ENCODE data around the gene PLA2G4D.

The PLA2G4D gene

GRCh38 chr15:42077689-42078088 is 16.7 kb downstream of the PLA2G4D start:
- H3K27ac ChIP-seq (ENCODE audit: low read length, poor library complexity, severe bottlenecking), result no peak overlapping the region
- no peak for DNase-seq

GRCh38 chr15:42073418-42073817 is 20.9 kb downstream of the PLA2G4D start:
- Histone ChIP-seq H3K4me3 (ENCODE audit: insufficient read depth in 1 of 2, low read depth in 1 of 2, low read length in 2 of 2) (no peak overlapping the region), H3K23ac (ENCODE audit: low read length in 2 of 2) (no peak overlapping the region), H4K8ac (ENCODE audit: low read length) (no peak overlapping the region), H3K18ac (ENCODE audit: low read depth in 1 of 2, low read length in 2 of 2) (no peak overlapping the region), H2BK15ac (ENCODE audit: low read depth, poor library complexity, severe bottlenecking) (no peak overlapping the region), H3K36me3 (ENCODE audit: control insufficient read depth in 1 of 2, insufficient read depth in 2 of 2, low read depth in 1 of 2, low read length in 2 of 2) (no peaks in the 10 kb centered on the region), H2BK120ac (ENCODE audit: low read depth, low read length) (no peak overlapping the region), H2BK12ac (ENCODE audit: low read length in 2 of 2) (no peak overlapping the region), H2AK5ac (ENCODE audit: low read length, severe bottlenecking) (no peak overlapping the region), H3K4ac (ENCODE audit: low read depth in 1 of 2, low read length in 2 of 2) (no peak overlapping the region), H4K91ac (ENCODE audit: low read length) (no peak overlapping the region), H3K27ac (ENCODE audit: low read length, poor library complexity, severe bottlenecking) (no peak overlapping the region), H2AFZ (ENCODE audit: low read depth, low read length) (no peak overlapping the region), H3K9me3 (ENCODE audit: control insufficient read depth, low read length) (no peaks in the 10 kb centered on the region), H3K27me3 (ENCODE audit: control insufficient read depth in 1 of 2, insufficient read depth in 1 of 2, low read length in 2 of 2) (peaks cover 32 to 46% of the 10 kb centered on the region in 2 experiments), H3K14ac (ENCODE audit: low read length in 2 of 2) (no peak overlapping the region), H3K79me1 (replicated peaks; ENCODE audit: low read length, poor library complexity, severe bottlenecking) (no peaks in the 10 kb centered on the region), H3K4me2 (ENCODE audit: low read length, poor library complexity, severe bottlenecking) (no peak overlapping the region), H3K9ac (ENCODE audit: low read length) (no peak overlapping the region), H2BK5ac (ENCODE audit: low read depth, low read length, poor library complexity, severe bottlenecking) (no peak overlapping the region), H3K4me1 (ENCODE audit: control insufficient read depth, insufficient read depth, low read depth, low read length) (no peaks in the 10 kb centered on the region)
- 88% methylated on average over 6 of the region's 6 CpGs for WGBS
- no peak for DNase-seq

More at GRCh38 chr15:42077689-42078088, 16.7 kb downstream of the PLA2G4D start:
- no peaks in the 10 kb centered on the region for H3K4me1 ChIP-seq (ENCODE audit: control insufficient read depth, insufficient read depth, low read depth, low read length)
- no peak overlapping the region for H2AK5ac ChIP-seq (ENCODE audit: low read length, severe bottlenecking)
- H4K91ac ChIP-seq (ENCODE audit: low read length), result no peak overlapping the region
- H2AFZ ChIP-seq (ENCODE audit: low read depth, low read length), result no peak overlapping the region
- no peak overlapping the region for H3K18ac ChIP-seq (ENCODE audit: low read depth in 1 of 2, low read length in 2 of 2)
- no peak overlapping the region for H2BK15ac ChIP-seq (ENCODE audit: low read depth, poor library complexity, severe bottlenecking)
- no peak overlapping the region for H3K14ac ChIP-seq (ENCODE audit: low read length in 2 of 2)
- no peak overlapping the region for H3K9ac ChIP-seq (ENCODE audit: low read length)
- no peak overlapping the region for H3K4me2 ChIP-seq (ENCODE audit: low read length, poor library complexity, severe bottlenecking)
- H3K27me3 ChIP-seq (ENCODE audit: control insufficient read depth in 1 of 2, insufficient read depth in 1 of 2, low read length in 2 of 2), result peaks cover 50 to 68% of the 10 kb centered on the region in 2 experiments
- no peak overlapping the region for H2BK120ac ChIP-seq (ENCODE audit: low read depth, low read length)
- no peak overlapping the region for H3K23ac ChIP-seq (ENCODE audit: low read length in 2 of 2)
- no peak overlapping the region for H2BK12ac ChIP-seq (ENCODE audit: low read length in 2 of 2)
- H4K8ac ChIP-seq (ENCODE audit: low read length), result no peak overlapping the region
- H3K4me3 ChIP-seq (ENCODE audit: insufficient read depth in 1 of 2, low read depth in 1 of 2, low read length in 2 of 2), result no peak overlapping the region
- H2BK5ac ChIP-seq (ENCODE audit: low read depth, low read length, poor library complexity, severe bottlenecking), result no peak overlapping the region
- no peaks in the 10 kb centered on the region for H3K9me3 ChIP-seq (ENCODE audit: control insufficient read depth, low read length)
- no peaks in the 10 kb centered on the region for H3K79me1 ChIP-seq (replicated peaks; ENCODE audit: low read length, poor library complexity, severe bottlenecking)
- WGBS, result 88% methylated on average over 2 of the region's 3 CpGs
- peaks cover 0 to 4% of the 10 kb centered on the region in 2 experiments for H3K36me3 ChIP-seq (ENCODE audit: control insufficient read depth in 1 of 2, insufficient read depth in 2 of 2, low read depth in 1 of 2, low read length in 2 of 2)
- H3K4ac ChIP-seq (ENCODE audit: low read depth in 1 of 2, low read length in 2 of 2), result no peak overlapping the region

- 78% methylated on average over 11 of the region's 11 CpGs for WGBS
- H3K9me3 ChIP-seq (ENCODE audit: control insufficient read depth, low read length), result peaks cover 9% of the 10 kb centered on the region
- H3K14ac ChIP-seq (ENCODE audit: low read length in 2 of 2), result no peak overlapping the region
- H3K4ac ChIP-seq (ENCODE audit: low read depth in 1 of 2, low read length in 2 of 2), result no peak overlapping the region
- no peak overlapping the region for H2AFZ ChIP-seq (ENCODE audit: low read depth, low read length)
- H3K9ac ChIP-seq (ENCODE audit: low read length), result no peak overlapping the region
- H4K8ac ChIP-seq (ENCODE audit: low read length), result no peak overlapping the region
- H2AK5ac ChIP-seq (ENCODE audit: low read length, severe bottlenecking), result no peak overlapping the region
- no peak for DNase-seq
- no peak overlapping the region for H2BK120ac ChIP-seq (ENCODE audit: low read depth, low read length)
- H3K4me1 ChIP-seq (ENCODE audit: control insufficient read depth, insufficient read depth, low read depth, low read length), result no peaks in the 10 kb centered on the region
- H3K18ac ChIP-seq (ENCODE audit: low read depth in 1 of 2, low read length in 2 of 2), result no peak overlapping the region
- H2BK15ac ChIP-seq (ENCODE audit: low read depth, poor library complexity, severe bottlenecking), result no peak overlapping the region
- no peak overlapping the region for H2BK5ac ChIP-seq (ENCODE audit: low read depth, low read length, poor library complexity, severe bottlenecking)
- no peak overlapping the region for H3K4me3 ChIP-seq (ENCODE audit: insufficient read depth in 1 of 2, low read depth in 1 of 2, low read length in 2 of 2)
- no peaks in the 10 kb centered on the region for H3K36me3 ChIP-seq (ENCODE audit: control insufficient read depth in 1 of 2, insufficient read depth in 2 of 2, low read depth in 1 of 2, low read length in 2 of 2)
- H3K4me2 ChIP-seq (ENCODE audit: low read length, poor library complexity, severe bottlenecking), result no peak overlapping the region
- no peak overlapping the region for H3K27ac ChIP-seq (ENCODE audit: low read length, poor library complexity, severe bottlenecking)
- H2BK12ac ChIP-seq (ENCODE audit: low read length in 2 of 2), result no peak overlapping the region
- no peak overlapping the region for H4K91ac ChIP-seq (ENCODE audit: low read length)
- peaks cover 25 to 39% of the 10 kb centered on the region in 2 experiments for H3K27me3 ChIP-seq (ENCODE audit: control insufficient read depth in 1 of 2, insufficient read depth in 1 of 2, low read length in 2 of 2)
- H3K23ac ChIP-seq (ENCODE audit: low read length in 2 of 2), result no peak overlapping the region
- no peaks in the 10 kb centered on the region for H3K79me1 ChIP-seq (replicated peaks; ENCODE audit: low read length, poor library complexity, severe bottlenecking)
Observed at GRCh38 chr15:42072141-42072685, 22.1 kb downstream of the PLA2G4D start.

- Histone ChIP-seq H2AFZ (ENCODE audit: low read depth, low read length) (no peak overlapping the region), H3K27me3 (ENCODE audit: control insufficient read depth in 1 of 2, insufficient read depth in 1 of 2, low read length in 2 of 2) (peaks cover 25 to 44% of the 10 kb centered on the region in 2 experiments), H2BK15ac (ENCODE audit: low read depth, poor library complexity, severe bottlenecking) (no peak overlapping the region), H3K4me2 (ENCODE audit: low read length, poor library complexity, severe bottlenecking) (no peak overlapping the region), H3K23ac (ENCODE audit: low read length in 2 of 2) (no peak overlapping the region), H4K91ac (ENCODE audit: low read length) (no peak overlapping the region), H3K36me3 (ENCODE audit: control insufficient read depth in 1 of 2, insufficient read depth in 2 of 2, low read depth in 1 of 2, low read length in 2 of 2) (no peaks in the 10 kb centered on the region), H2AK5ac (ENCODE audit: low read length, severe bottlenecking) (no peak overlapping the region), H2BK120ac (ENCODE audit: low read depth, low read length) (no peak overlapping the region), H3K9me3 (ENCODE audit: control insufficient read depth, low read length) (peaks cover 9% of the 10 kb centered on the region), H2BK5ac (ENCODE audit: low read depth, low read length, poor library complexity, severe bottlenecking) (no peak overlapping the region), H3K4me3 (ENCODE audit: insufficient read depth in 1 of 2, low read depth in 1 of 2, low read length in 2 of 2) (no peak overlapping the region), H4K8ac (ENCODE audit: low read length) (no peak overlapping the region), H3K14ac (ENCODE audit: low read length in 2 of 2) (no peak overlapping the region), H3K27ac (ENCODE audit: low read length, poor library complexity, severe bottlenecking) (no peak overlapping the region), H3K4me1 (ENCODE audit: control insufficient read depth, insufficient read depth, low read depth, low read length) (no peaks in the 10 kb centered on the region), H3K4ac (ENCODE audit: low read depth in 1 of 2, low read length in 2 of 2) (no peak overlapping the region), H2BK12ac (ENCODE audit: low read length in 2 of 2) (no peak overlapping the region), H3K79me1 (replicated peaks; ENCODE audit: low read length, poor library complexity, severe bottlenecking) (no peaks in the 10 kb centered on the region), H3K18ac (ENCODE audit: low read depth in 1 of 2, low read length in 2 of 2) (no peak overlapping the region), H3K9ac (ENCODE audit: low read length) (no peak overlapping the region)
- no peak for DNase-seq
- 97% methylated on average over 7 of the region's 10 CpGs for WGBS
Observed at GRCh38 chr15:42071717-42072116, 22.6 kb downstream of the PLA2G4D start.
